Activated B cell treated with CpG ODN at 0.5 μM for 24 hours (primary cell): ENCODE data around the gene BEX3. TPM values are rescaled to one million over a fixed set of nuclear protein-coding genes. Genes with fewer than 3 reads are reported as not detected.
"Not testable (repeated sequence)": the region's sequence is repeated elsewhere in the genome, so short reads cannot be mapped to it uniquely, and the experiment has no call there.

Source experiments
- ATAC-seq: fragments of 200-7000 bp; cut with Tn5 transposase; one replicate; pipeline ENCODE4 v1.10.0; 2021; ENCODE audit warnings: low read depth, mild to moderate bottlenecking, moderate library complexity
- CTCF ChIA-PET: fragments of 350-600 bp; sonication (Branson Sonifier 250); formaldehyde crosslinking; loops from one replicate; lab custom pipeline; 2021; ENCODE audit warnings: antibody characterized with exemption; lab: Charles Lee
- POLR2A ChIA-PET: fragments of 350-600 bp; sonication (Branson Sonifier 250); formaldehyde crosslinking; loops from one replicate; lab custom pipeline; 2021; ENCODE audit warnings: antibody characterized with exemption; lab: Charles Lee
- DNase-seq: peaks from one replicate; pipeline ENCODE4 v3.0.0; 2022
- H3K27ac Mint-ChIP-seq: one replicate; pipeline ENCODE4 v1.8.0; 2020; ENCODE audit warnings: mixed read lengths
- H3K27me3 Mint-ChIP-seq: one replicate; pipeline ENCODE4 v1.8.0; 2021; ENCODE audit warnings: mixed read lengths
- H3K36me3 Mint-ChIP-seq: one replicate; pipeline ENCODE4 v1.8.0; 2021; ENCODE audit warnings: low read depth, mixed read lengths
- H3K4me1 Mint-ChIP-seq: one replicate; pipeline ENCODE4 v1.8.0; 2021; ENCODE audit warnings: mixed read lengths
- H3K4me3 Mint-ChIP-seq: one replicate; pipeline ENCODE4 v1.8.0; 2020; ENCODE audit warnings: mild to moderate bottlenecking, mixed read lengths
- H3K9me3 Mint-ChIP-seq: one replicate; pipeline ENCODE4 v1.8.0; 2020; ENCODE audit warnings: mixed read lengths
- CTCF ChIP-seq: fragments of 200-600 bp; IDR thresholded peaks from one replicate; pipeline ENCODE4 v1.8.0; 2022; ENCODE audit warnings: antibody characterized with exemption, mild to moderate bottlenecking
- intact Hi-C: fragments of 100-400 bp; cut with micrococcal nuclease; formaldehyde crosslinking; loops from one replicate; pipeline ENCODE4 v1.15.1; 2024
- total RNA-seq: library from RNA; stranded (reverse); gene quantifications from 2 replicates; pipeline ENCODE4 v1.2.3, GENCODE V29; 2022

The BEX3 gene
- total RNA-seq, 1 donor from 2014 or later: 0.42 TPM

- POLR2A ChIA-PET: no interaction called here
- intact Hi-C loops: no loop called here
- no peak overlapping the region for H3K27ac Mint-ChIP-seq
- TF ChIP-seq CTCF: no peak
- no peaks in the 10 kb centered on the region for H3K36me3 Mint-ChIP-seq
- H3K9me3 Mint-ChIP-seq: no peaks in the 10 kb centered on the region
- CTCF ChIA-PET: no interaction called here
- peaks cover 3% of the 10 kb centered on the region for H3K4me1 Mint-ChIP-seq
- no peak for DNase-seq
- no peak for ATAC-seq
- no peak overlapping the region for H3K4me3 Mint-ChIP-seq
- H3K27me3 Mint-ChIP-seq: peaks cover 7% of the 10 kb centered on the region
These were observed 2.7 kb downstream of the BEX3 start for GRCh38 chrX:103378990-103379389.

GRCh38 chrX:103382877-103383276, 6.5 kb downstream of the BEX3 start:
- no peak for TF ChIP-seq CTCF
- ChIA-PET CTCF (no interaction called here), POLR2A (no interaction called here)
- Mint-ChIP-seq H3K27ac (no peak overlapping the region), H3K36me3 (no peaks in the 10 kb centered on the region), H3K9me3 (no peaks in the 10 kb centered on the region), H3K27me3 (no peaks in the 10 kb centered on the region), H3K4me3 (no peak overlapping the region), H3K4me1 (no peaks in the 10 kb centered on the region)
- intact Hi-C loops: no loop called here
- ATAC-seq (no peak), DNase-seq (no peak)

GRCh38 chrX:103384672-103385071, 8.3 kb downstream of the BEX3 start:
- H3K27me3 Mint-ChIP-seq: no peaks in the 10 kb centered on the region
- H3K9me3 Mint-ChIP-seq: no peaks in the 10 kb centered on the region
- H3K4me3 Mint-ChIP-seq: no peak overlapping the region
- intact Hi-C loops: no loop called here
- no peaks in the 10 kb centered on the region for H3K4me1 Mint-ChIP-seq
- CTCF ChIA-PET: no interaction called here
- ATAC-seq (no peak), DNase-seq (no peak)
- no peak for TF ChIP-seq CTCF
- H3K36me3 Mint-ChIP-seq: no peaks in the 10 kb centered on the region
- H3K27ac Mint-ChIP-seq: no peak overlapping the region
- POLR2A ChIA-PET: no interaction called here

GRCh38 chrX:103385283-103385830, 9.0 kb downstream of the BEX3 start:
- ATAC-seq, H3K27ac Mint-ChIP-seq, H3K9me3 Mint-ChIP-seq, H3K36me3 Mint-ChIP-seq, H3K4me3 Mint-ChIP-seq, CTCF ChIA-PET, POLR2A ChIA-PET, DNase-seq, H3K27me3 Mint-ChIP-seq, intact Hi-C loops, H3K4me1 Mint-ChIP-seq: not testable (repeated sequence)

- ChIA-PET CTCF (no interaction called here), POLR2A (no interaction called here)
- Mint-ChIP-seq H3K4me3 (no peak overlapping the region), H3K9me3 (no peaks in the 10 kb centered on the region), H3K27ac (no peak overlapping the region), H3K36me3 (no peaks in the 10 kb centered on the region), H3K27me3 (peaks cover 2% of the 10 kb centered on the region), H3K4me1 (no peaks in the 10 kb centered on the region)
- ATAC-seq (no peak), DNase-seq (no peak)
- no peak for TF ChIP-seq CTCF
- intact Hi-C loops: no loop called here
These were observed 10.0 kb downstream of the BEX3 start for GRCh38 chrX:103386332-103386731.

- H3K36me3 Mint-ChIP-seq: no peaks in the 10 kb centered on the region
- no peaks in the 10 kb centered on the region for H3K9me3 Mint-ChIP-seq
- ChIA-PET CTCF (no interaction called here), POLR2A (no interaction called here)
- no peak for TF ChIP-seq CTCF
- no peaks in the 10 kb centered on the region for H3K4me1 Mint-ChIP-seq
- DNase-seq: no peak
- H3K27me3 Mint-ChIP-seq: peaks cover 2% of the 10 kb centered on the region
- H3K4me3 Mint-ChIP-seq: no peak overlapping the region
- H3K27ac Mint-ChIP-seq: no peak overlapping the region
- no peak for ATAC-seq
- intact Hi-C loops: no loop called here
These were observed 17.1 kb downstream of the BEX3 start for GRCh38 chrX:103393487-103393886.
